ENCODE results near the gene CRYBA4.

The CRYBA4 gene

DNA sequence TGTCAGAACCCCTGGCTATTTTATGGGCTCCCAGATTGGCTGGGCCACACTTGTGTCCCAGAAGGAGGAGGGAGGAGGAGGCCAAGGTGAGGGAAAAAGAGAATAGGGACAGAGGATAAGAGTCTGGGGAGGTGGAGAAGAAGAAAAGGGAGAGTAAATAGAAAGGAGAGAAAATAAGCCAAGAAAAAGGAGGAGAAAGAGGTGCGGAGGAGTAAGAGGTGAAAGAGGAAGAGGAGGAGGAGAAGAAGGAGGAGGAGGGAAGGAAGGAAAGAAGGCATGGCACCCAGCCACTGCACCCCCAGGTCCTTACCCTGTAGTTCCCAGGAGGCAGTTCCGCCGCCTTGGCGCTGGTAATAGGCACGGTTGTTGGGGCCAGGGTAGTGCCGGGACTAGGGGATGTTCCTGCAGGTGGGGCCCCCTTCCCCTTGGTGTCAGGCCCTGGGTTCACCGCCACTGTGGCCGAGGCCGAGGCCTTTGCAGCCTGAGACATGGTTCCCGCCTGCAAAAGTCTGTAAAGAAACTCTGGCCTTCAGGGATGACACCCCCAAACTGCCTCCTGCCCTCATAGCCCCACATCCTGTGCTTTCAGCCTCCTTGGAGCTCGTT is 5.8 kb upstream of the CRYBA4 start:
- Histone ChIP-seq H3K4me3 (ENCODE audit: insufficient read length, low read depth) (no peak overlapping the region), H3K27me3 (ENCODE audit: insufficient read depth, insufficient read length) (peaks cover 2% of the 10 kb centered on the region), H3K9ac (ENCODE audit: insufficient read length, low read depth) (no peak overlapping the region), H3K36me3 (ENCODE audit: insufficient read depth, insufficient read length, low read length) (no peaks in the 10 kb centered on the region), H3K4me1 (ENCODE audit: insufficient read depth, insufficient read length) (peaks cover 11% of the 10 kb centered on the region), H3K9me3 (ENCODE audit: insufficient read depth, low read length) (no peaks in the 10 kb centered on the region)
- TF ChIP-seq SUZ12 (IDR thresholded peaks at IDR 0.05; ENCODE audit: extremely low read depth, insufficient read depth, insufficient read length), result no peak
- DNase-seq (ENCODE audit: low read depth, low spot score), result no peak

DNA sequence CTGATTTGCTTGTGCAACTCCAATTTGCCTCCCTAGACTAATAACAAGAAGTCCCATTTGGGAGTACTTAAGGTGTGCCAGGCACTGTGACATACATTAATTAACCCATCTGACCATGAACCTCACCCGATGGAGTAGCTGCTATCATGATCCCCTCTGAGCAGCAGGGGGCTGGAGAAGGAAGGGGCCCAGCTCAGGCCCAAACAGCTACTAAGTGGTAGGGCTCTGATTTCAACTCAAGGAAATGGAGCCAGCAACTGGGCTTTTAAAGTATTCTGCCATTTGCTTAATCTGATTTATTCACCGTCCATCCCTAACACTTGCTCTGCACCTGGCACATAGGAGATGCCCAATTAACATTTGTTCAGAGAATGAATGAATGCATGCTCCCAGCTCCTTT is 5.1 kb upstream of the CRYBA4 start:
- peaks cover 11% of the 10 kb centered on the region for H3K4me1 ChIP-seq (ENCODE audit: insufficient read depth, insufficient read length)
- DNase-seq (ENCODE audit: low read depth, low spot score), result no peak
- no peak overlapping the region for H3K9ac ChIP-seq (ENCODE audit: insufficient read length, low read depth)
- no peak overlapping the region for H3K4me3 ChIP-seq (ENCODE audit: insufficient read length, low read depth)
- TF ChIP-seq YY1 (IDR thresholded peaks at IDR 0.05; ENCODE audit: insufficient read depth, insufficient read length) (no peak), SUZ12 (IDR thresholded peaks at IDR 0.05; ENCODE audit: extremely low read depth, insufficient read depth, insufficient read length) (no peak), ZNF274 (IDR thresholded peaks at IDR 0.05; ENCODE audit: low read depth, low read length) (no peak)
- no peaks in the 10 kb centered on the region for H3K9me3 ChIP-seq (ENCODE audit: insufficient read depth, low read length)
- H3K36me3 ChIP-seq (ENCODE audit: insufficient read depth, insufficient read length, low read length), result no peaks in the 10 kb centered on the region
- H3K27me3 ChIP-seq (ENCODE audit: insufficient read depth, insufficient read length), result peaks cover 2% of the 10 kb centered on the region

- Histone ChIP-seq H3K27me3 (ENCODE audit: insufficient read depth, insufficient read length) (peaks cover 2% of the 10 kb centered on the region), H3K9ac (ENCODE audit: insufficient read length, low read depth) (no peak within 1 kb of the TSS), H3K36me3 (ENCODE audit: insufficient read depth, insufficient read length, low read length) (no peaks in the 10 kb centered on the region), H3K9me3 (ENCODE audit: insufficient read depth, low read length) (no peaks in the 10 kb centered on the region), H3K4me3 (ENCODE audit: insufficient read length, low read depth) (no peak within 1 kb of the TSS), H3K4me1 (ENCODE audit: insufficient read depth, insufficient read length) (peaks cover 11% of the 10 kb centered on the region)
- no peak for DNase-seq (ENCODE audit: low read depth, low spot score)
- no peak for TF ChIP-seq SUZ12 (IDR thresholded peaks at IDR 0.05; ENCODE audit: extremely low read depth, insufficient read depth, insufficient read length)
- no peak for TF ChIP-seq YY1 (IDR thresholded peaks at IDR 0.05; ENCODE audit: insufficient read depth, insufficient read length)
- TF ChIP-seq ZNF274 (IDR thresholded peaks at IDR 0.05; ENCODE audit: low read depth, low read length), result no peak
These were observed 4.2 kb upstream of the CRYBA4 start, which contains the start of gene CRYBB1 for GRCh38 chr22:26617271-26618199. TSS of gene CRYBB1 (minus strand) at chr22:26618027. CDS start at chr22:26616319, 1,708 bp downstream.

DNA sequence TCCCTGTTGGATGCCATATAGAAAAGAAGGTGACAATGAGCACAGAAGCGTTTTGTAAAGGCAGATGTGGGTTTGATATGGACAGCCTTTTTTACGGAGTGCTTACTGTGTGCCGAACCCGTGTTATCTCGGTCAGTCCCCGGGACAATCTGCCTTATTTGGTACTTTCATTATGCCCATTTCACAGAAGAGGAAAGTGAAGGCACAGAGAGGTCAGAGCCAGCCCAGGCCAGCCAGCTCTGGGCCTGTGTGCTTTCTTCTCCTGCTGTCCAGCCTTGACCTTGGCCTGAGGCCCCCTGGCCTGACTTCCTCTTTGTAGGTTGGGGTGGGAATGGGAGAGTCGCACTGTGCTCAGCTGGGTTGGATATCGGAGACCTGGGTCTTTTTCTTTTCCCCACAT is 3.3 kb upstream of the CRYBA4 start:
- TF ChIP-seq SUZ12 (IDR thresholded peaks at IDR 0.05; ENCODE audit: extremely low read depth, insufficient read depth, insufficient read length), result no peak
- H3K36me3 ChIP-seq (ENCODE audit: insufficient read depth, insufficient read length, low read length), result no peaks in the 10 kb centered on the region
- no peaks in the 10 kb centered on the region for H3K27me3 ChIP-seq (ENCODE audit: insufficient read depth, insufficient read length)
- peaks cover 6% of the 10 kb centered on the region for H3K4me1 ChIP-seq (ENCODE audit: insufficient read depth, insufficient read length)
- no peaks in the 10 kb centered on the region for H3K9me3 ChIP-seq (ENCODE audit: insufficient read depth, low read length)
- H3K9ac ChIP-seq (ENCODE audit: insufficient read length, low read depth), result no peak overlapping the region
- DNase-seq (ENCODE audit: low read depth, low spot score), result no peak
- no peak overlapping the region for H3K4me3 ChIP-seq (ENCODE audit: insufficient read length, low read depth)

- no peaks in the 10 kb centered on the region for H3K27me3 ChIP-seq (ENCODE audit: insufficient read depth, insufficient read length)
- H3K9me3 ChIP-seq (ENCODE audit: insufficient read depth, low read length), result no peaks in the 10 kb centered on the region
- no peak for DNase-seq (ENCODE audit: low read depth, low spot score)
- H3K36me3 ChIP-seq (ENCODE audit: insufficient read depth, insufficient read length, low read length), result no peaks in the 10 kb centered on the region
- peaks cover 6% of the 10 kb centered on the region for H3K4me1 ChIP-seq (ENCODE audit: insufficient read depth, insufficient read length)
- no peak overlapping the region for H3K4me3 ChIP-seq (ENCODE audit: insufficient read length, low read depth)
- H3K9ac ChIP-seq (ENCODE audit: insufficient read length, low read depth), result no peak overlapping the region
- TF ChIP-seq ZNF274 (IDR thresholded peaks at IDR 0.05; ENCODE audit: low read depth, low read length) (no peak), SUZ12 (IDR thresholded peaks at IDR 0.05; ENCODE audit: extremely low read depth, insufficient read depth, insufficient read length) (no peak), YY1 (IDR thresholded peaks at IDR 0.05; ENCODE audit: insufficient read depth, insufficient read length) (no peak)
These were observed 2.3 kb upstream of the CRYBA4 start for GRCh38 chr22:26619510-26619909.

GRCh38 chr22:26620197-26620596 is 1.6 kb upstream of the CRYBA4 start:
- H3K36me3 ChIP-seq (ENCODE audit: insufficient read depth, insufficient read length, low read length), result no peaks in the 10 kb centered on the region
- H3K4me3 ChIP-seq (ENCODE audit: insufficient read length, low read depth), result no peak overlapping the region
- TF ChIP-seq SUZ12 (IDR thresholded peaks at IDR 0.05; ENCODE audit: extremely low read depth, insufficient read depth, insufficient read length) (no peak), YY1 (IDR thresholded peaks at IDR 0.05; ENCODE audit: insufficient read depth, insufficient read length) (no peak), ZNF274 (IDR thresholded peaks at IDR 0.05; ENCODE audit: low read depth, low read length) (no peak)
- H3K27me3 ChIP-seq (ENCODE audit: insufficient read depth, insufficient read length), result no peaks in the 10 kb centered on the region
- H3K9me3 ChIP-seq (ENCODE audit: insufficient read depth, low read length), result no peaks in the 10 kb centered on the region; the same call in 1 of the 2 replicates
- H3K9ac ChIP-seq (ENCODE audit: insufficient read length, low read depth), result no peak overlapping the region
- no peak for DNase-seq (ENCODE audit: low read depth, low spot score)
- peaks cover 6% of the 10 kb centered on the region for H3K4me1 ChIP-seq (ENCODE audit: insufficient read depth, insufficient read length)

DNA sequence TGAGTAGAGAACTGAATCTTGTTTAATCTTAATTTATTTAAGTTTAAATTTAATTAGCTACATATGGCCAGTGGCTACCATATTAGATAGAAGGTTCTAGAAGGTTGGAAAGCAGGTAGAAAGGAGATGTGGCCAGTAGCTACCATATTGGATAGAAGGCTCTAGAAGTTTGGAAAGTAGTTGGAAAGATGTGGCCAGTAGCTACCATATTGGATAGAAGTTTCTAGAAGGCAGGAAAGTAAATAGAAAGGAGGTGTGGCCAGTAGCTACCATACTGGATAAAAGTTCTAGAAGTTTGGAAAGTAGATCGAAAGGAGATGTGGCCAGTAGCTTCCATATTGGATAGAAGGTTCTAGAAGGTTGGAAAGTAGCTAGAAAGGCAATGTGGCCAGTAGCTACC is 2.2 kb downstream of the CRYBA4 start:
- Histone ChIP-seq H3K27me3 (ENCODE audit: insufficient read depth, insufficient read length) (no peaks in the 10 kb centered on the region), H3K4me1 (ENCODE audit: insufficient read depth, insufficient read length) (no peaks in the 10 kb centered on the region), H3K36me3 (ENCODE audit: insufficient read depth, insufficient read length, low read length) (no peaks in the 10 kb centered on the region), H3K9ac (ENCODE audit: insufficient read length, low read depth) (no peak overlapping the region), H3K4me3 (ENCODE audit: insufficient read length, low read depth) (no peak overlapping the region), H3K9me3 (ENCODE audit: insufficient read depth, low read length) (no peaks in the 10 kb centered on the region; the same call in 1 of the 2 replicates)
- no peak for TF ChIP-seq YY1 (IDR thresholded peaks at IDR 0.05; ENCODE audit: insufficient read depth, insufficient read length)
- no peak for TF ChIP-seq SUZ12 (IDR thresholded peaks at IDR 0.05; ENCODE audit: extremely low read depth, insufficient read depth, insufficient read length)
- TF ChIP-seq ZNF274 (IDR thresholded peaks at IDR 0.05; ENCODE audit: low read depth, low read length), result no peak
- no peak for DNase-seq (ENCODE audit: low read depth, low spot score)

Data from NT2/D1 (cell line).